GM10266 (cell line): Measurements from ENCODE around the gene DSG2.
A peak's percentile ranks its signal among the peaks of the same experiment; 100 is the strongest.

Experiments used
- DNase-seq: peaks from one replicate; pipeline ENCODE4 v3.0.0; 2012; ENCODE audit errors: extremely low spot score
- TF ChIP-seq, protein P1 (sequence below): IDR thresholded peaks from 2 replicates; pipeline ENCODE4 v1.5.1; 2012; ENCODE audit warnings: mild to moderate bottlenecking, low read depth; ENCODE audit not compliant: control insufficient read depth, insufficient read depth; ENCODE audit errors: missing control alignments

DSG2 gene

GRCh38 chr18:31482051-31482450 is 15.9 kb upstream of the DSG2 start:
- TF ChIP-seq, protein P1, sequence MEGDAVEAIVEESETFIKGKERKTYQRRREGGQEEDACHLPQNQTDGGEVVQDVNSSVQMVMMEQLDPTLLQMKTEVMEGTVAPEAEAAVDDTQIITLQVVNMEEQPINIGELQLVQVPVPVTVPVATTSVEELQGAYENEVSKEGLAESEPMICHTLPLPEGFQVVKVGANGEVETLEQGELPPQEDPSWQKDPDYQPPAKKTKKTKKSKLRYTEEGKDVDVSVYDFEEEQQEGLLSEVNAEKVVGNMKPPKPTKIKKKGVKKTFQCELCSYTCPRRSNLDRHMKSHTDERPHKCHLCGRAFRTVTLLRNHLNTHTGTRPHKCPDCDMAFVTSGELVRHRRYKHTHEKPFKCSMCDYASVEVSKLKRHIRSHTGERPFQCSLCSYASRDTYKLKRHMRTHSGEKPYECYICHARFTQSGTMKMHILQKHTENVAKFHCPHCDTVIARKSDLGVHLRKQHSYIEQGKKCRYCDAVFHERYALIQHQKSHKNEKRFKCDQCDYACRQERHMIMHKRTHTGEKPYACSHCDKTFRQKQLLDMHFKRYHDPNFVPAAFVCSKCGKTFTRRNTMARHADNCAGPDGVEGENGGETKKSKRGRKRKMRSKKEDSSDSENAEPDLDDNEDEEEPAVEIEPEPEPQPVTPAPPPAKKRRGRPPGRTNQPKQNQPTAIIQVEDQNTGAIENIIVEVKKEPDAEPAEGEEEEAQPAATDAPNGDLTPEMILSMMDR = no peak
- no peak for DNase-seq

DNA sequence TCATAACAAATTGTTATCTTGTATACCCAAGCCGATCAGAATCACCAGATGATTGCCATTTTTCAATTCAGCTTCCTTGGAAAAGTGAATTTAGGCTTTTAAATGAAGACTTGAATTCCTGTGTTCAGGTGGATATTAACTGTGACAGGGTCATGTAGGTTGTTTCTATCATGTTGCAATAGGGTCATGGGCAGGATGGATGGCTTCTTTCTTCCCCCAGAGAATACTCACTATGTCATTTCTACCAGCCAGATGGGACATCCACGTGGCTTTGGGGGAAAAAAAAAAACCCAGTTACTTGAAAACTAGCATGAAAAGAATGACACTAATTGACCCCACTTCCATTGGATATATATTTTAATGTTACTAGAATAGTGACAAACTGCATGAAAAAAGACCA is 14.6 kb upstream of the DSG2 start:
- no peak for DNase-seq
- TF ChIP-seq, protein P1 = no peak

DNA sequence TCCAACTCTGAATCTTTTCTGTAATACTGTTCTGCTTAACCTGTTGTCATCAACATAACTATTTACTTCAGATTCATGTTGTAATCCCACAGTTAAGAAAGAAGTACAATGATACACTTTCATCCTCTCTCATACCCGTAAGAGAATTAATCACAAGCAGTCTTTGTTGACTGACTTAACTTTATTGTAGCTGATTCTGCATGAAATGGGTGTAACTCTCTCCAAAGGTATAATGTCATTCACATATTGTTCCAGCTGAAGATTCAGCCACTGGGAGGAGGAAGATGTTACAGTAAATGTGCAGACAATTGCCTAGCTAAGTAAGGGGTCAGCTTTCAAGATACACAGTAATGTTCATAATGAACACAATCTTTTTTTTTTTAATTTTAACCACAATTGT is 13.5 kb upstream of the DSG2 start:
- TF ChIP-seq, protein P1 = no peak

GRCh38 chr18:31486165-31486564 is 11.8 kb upstream of the DSG2 start:
- TF ChIP-seq, protein P1 = no peak
- DNase-seq = no peak

More for the DNA sequence above, 13.5 kb upstream of the DSG2 start:
- DNase-seq = no peak

- TF ChIP-seq, protein P1 = no peak
- DNase-seq = no peak
Observed at GRCh38 chr18:31487246-31488015, 10.5 kb upstream of the DSG2 start.

DNA sequence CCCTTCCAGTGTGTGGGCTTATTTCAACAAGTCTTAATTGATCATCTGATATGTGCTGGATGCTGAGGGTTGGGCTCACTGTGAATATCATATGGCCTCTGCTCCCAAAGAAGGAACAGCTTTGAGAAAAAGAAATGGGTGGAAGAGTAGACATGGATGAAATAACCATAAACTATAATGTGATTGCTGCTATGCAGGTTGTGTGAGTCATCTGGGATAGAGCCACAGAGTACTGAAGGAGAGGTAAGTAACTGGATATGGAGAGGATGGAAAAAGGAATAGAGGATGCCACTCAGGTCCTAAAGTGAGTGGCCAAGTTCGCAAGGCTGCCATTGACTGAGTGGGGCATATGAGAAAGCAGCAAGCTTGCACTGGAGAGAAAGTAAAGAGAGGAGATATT is 8.7 kb upstream of the DSG2 start:
- TF ChIP-seq, protein P1 = no peak
- no peak for DNase-seq

DNA sequence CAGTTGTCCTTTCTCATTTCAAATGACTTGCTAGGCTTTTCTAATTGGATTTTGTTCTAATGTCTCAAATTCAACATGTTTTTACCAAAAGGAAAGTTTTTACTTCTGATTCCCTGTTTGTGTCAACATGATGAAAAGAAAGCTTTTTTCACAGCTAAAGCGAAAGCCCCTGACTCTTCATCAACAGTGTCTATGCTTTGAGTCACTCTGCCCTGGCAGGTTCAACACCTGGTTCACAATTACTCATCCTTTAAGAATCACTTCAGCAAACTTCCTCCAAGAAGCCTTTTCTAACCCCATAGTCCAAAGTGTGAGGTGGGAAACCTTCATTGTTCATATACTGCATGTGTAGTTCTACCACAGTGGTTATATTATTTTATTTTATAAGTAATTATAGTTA is 7.6 kb upstream of the DSG2 start:
- peak; percentile 35 for DNase-seq
- TF ChIP-seq, protein P1 = no peak
